HepG2 (cell line): ENCODE results near the gene SLA2. TPM values are rescaled to one million over a fixed set of nuclear protein-coding genes. Genes with fewer than 3 reads are reported as not detected.

ENCODE experiments used
- ARNT ChIP-seq: fragments of 450-650 bp; IDR thresholded peaks from 2 replicates; pipeline ENCODE4 v1.6.1; 2017
- BRCA1 ChIP-seq: sonication (generic); formaldehyde crosslinking; IDR thresholded peaks from 2 replicates; pipeline ENCODE4 v1.4.0; 2020; ENCODE audit warnings: missing genetic modification reagents
- EED ChIP-seq: sonication (generic); formaldehyde crosslinking; IDR thresholded peaks from 2 replicates; pipeline ENCODE4 v1.5.0; 2020; ENCODE audit warnings: mild to moderate bottlenecking, missing genetic modification reagents
- ETV5 ChIP-seq: IDR thresholded peaks from 2 replicates; pipeline ENCODE4 v1.6.1; 2018; ENCODE audit warnings: missing biosample characterization, missing genetic modification reagents, inconsistent platforms, borderline replicate concordance
- GFI1 ChIP-seq: sonication (generic); formaldehyde crosslinking; IDR thresholded peaks from 2 replicates; pipeline ENCODE4 v1.5.0; 2020; ENCODE audit warnings: missing genetic modification reagents, mild to moderate bottlenecking, borderline replicate concordance
- IKZF1 ChIP-seq: fragments of 450-650 bp; IDR thresholded peaks from 2 replicates; pipeline ENCODE4 v1.7.1; 2016
- NFIB ChIP-seq: sonication (generic); formaldehyde crosslinking; IDR thresholded peaks from 2 replicates; pipeline ENCODE4 v1.9.0; 2021; ENCODE audit warnings: missing genetic modification reagents, mild to moderate bottlenecking, borderline replicate concordance
- RNF219 ChIP-seq: sonication (generic); formaldehyde crosslinking; IDR thresholded peaks from 2 replicates; pipeline ENCODE4 v1.5.0; 2020; ENCODE audit warnings: mild to moderate bottlenecking, missing genetic modification reagents
- SMC3 ChIP-seq: IDR thresholded peaks from 2 replicates; pipeline ENCODE4 v1.6.1; 2011; ENCODE audit warnings: low read length, improper control_type of control experiment
- SNRNP70 ChIP-seq: fragments of 200-400 bp; formaldehyde crosslinking; IDR thresholded peaks from 2 replicates; pipeline ENCODE4 v1.6.1; 2017; ENCODE audit warnings: mild to moderate bottlenecking, low read depth, low read length, moderate library complexity
- TAF1 ChIP-seq: sonication (generic); formaldehyde crosslinking; IDR thresholded peaks from 2 replicates; pipeline ENCODE4 v1.4.0; 2020; ENCODE audit warnings: missing genetic modification reagents
- TFDP2 ChIP-seq: sonication (generic); formaldehyde crosslinking; IDR thresholded peaks from 2 replicates; pipeline ENCODE4 v1.4.0; 2020; ENCODE audit warnings: missing genetic modification reagents
- ZMAT3 ChIP-seq: sonication (generic); formaldehyde crosslinking; conservative IDR thresholded peaks from 2 replicates; pipeline ENCODE4 v1.7.0; 2021; ENCODE audit warnings: missing genetic modification reagents
- ZNF230 ChIP-seq: sonication (generic); formaldehyde crosslinking; IDR thresholded peaks from 2 replicates; pipeline ENCODE4 v1.4.0; 2020; ENCODE audit warnings: mild to moderate bottlenecking, missing genetic modification reagents
- ZNF264 ChIP-seq: sonication (generic); formaldehyde crosslinking; IDR thresholded peaks from 2 replicates; pipeline ENCODE4 v1.4.0; 2020; ENCODE audit warnings: missing genetic modification reagents
- ZNF609 ChIP-seq: sonication (generic); formaldehyde crosslinking; IDR thresholded peaks from 2 replicates; pipeline ENCODE4 v1.4.0; 2020; ENCODE audit warnings: mild to moderate bottlenecking, missing genetic modification reagents, borderline replicate concordance
- ZSCAN20 ChIP-seq: sonication (generic); formaldehyde crosslinking; IDR thresholded peaks from 2 replicates; pipeline ENCODE4 v1.4.0; 2020; ENCODE audit warnings: missing genetic modification reagents, mild to moderate bottlenecking, borderline replicate concordance
- polyA plus RNA-seq, 8 experiments: library from polyadenylated mRNA; depleted of rRNA in 3 of 8; stranded (reverse) in 7 of 8; unstranded in 1 of 8; fragments of >200 nt; fragmentation: Illumina TruSeq in 4 of 8; extraction: Trizol in 4 of 8; gene quantifications; 2 replicates each; pipeline versions ENCODE4 v1.2.1 to v1.2.3, GENCODE V29; 2011 to 2016; ENCODE audit warnings: low read depth in 4 of 8, missing spikeins in 1 of 8, mixed read lengths in 1 of 8; ENCODE audit not compliant: insufficient read depth in 1 of 8
- total RNA-seq, 5 experiments: library from RNA; depleted of rRNA; stranded (reverse); fragments of >200 nt; fragmentation: Illumina TruSeq; extraction: Trizol; gene quantifications; 2 replicates each; pipeline ENCODE4 v1.2.3, GENCODE V29; 2016; ENCODE audit warnings: low read depth in 1 of 5
- TF ChIP-seq, protein P1 (sequence below): IDR thresholded peaks from 2 replicates; pipeline ENCODE4 v1.4.0; 2020; ENCODE audit warnings: mild to moderate bottlenecking, missing genetic modification reagents

SLA2 gene
- total and polyA plus RNA-seq, 2 of the 13 experiments (the other 11 are each of a cell fraction or from before 2014, with no cell fraction given) = 1.6 to 3.6 TPM

DNA sequence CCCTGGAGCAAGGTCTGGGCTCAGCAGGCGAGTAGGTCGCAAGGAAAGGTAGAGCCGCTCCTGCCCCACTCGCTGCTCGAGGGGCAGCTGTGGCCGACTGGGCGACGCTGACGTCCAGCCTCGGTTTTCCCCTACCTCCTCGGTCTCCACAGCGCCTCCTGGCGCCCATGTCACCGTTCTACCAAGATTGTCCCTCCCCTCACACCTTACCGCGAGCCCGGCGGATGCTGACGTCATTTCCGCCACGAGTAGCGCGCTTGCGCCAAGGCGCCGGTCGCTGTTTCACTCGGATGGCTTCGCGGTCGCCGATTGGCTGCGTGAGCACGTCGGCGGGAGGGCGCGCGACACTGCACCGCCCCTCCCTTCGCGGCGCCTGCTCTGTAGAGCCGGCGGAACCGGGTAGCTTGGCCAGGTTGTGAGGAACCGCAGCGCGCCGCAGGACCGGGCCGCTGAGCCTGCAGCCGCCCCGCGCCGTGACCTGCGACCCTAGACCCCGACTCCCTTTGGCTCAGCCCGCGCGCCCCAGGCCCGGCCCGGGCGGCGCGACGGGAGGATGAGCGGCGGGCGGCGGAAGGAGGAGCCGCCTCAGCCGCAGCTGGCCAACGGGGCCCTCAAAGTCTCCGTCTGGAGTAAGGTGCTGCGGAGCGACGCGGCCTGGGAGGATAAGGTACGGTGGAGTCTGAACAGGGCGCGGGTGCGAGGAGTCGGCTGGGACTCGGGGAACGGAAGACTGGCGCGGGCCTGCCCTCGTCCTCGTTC lies 40.4 kb downstream of the SLA2 start, which contains the start of gene RAB5IF (continued):
- TF ChIP-seq TAF1 (CRISPR knock-in tag) = peak; percentile 92
- TF ChIP-seq, protein P1, sequence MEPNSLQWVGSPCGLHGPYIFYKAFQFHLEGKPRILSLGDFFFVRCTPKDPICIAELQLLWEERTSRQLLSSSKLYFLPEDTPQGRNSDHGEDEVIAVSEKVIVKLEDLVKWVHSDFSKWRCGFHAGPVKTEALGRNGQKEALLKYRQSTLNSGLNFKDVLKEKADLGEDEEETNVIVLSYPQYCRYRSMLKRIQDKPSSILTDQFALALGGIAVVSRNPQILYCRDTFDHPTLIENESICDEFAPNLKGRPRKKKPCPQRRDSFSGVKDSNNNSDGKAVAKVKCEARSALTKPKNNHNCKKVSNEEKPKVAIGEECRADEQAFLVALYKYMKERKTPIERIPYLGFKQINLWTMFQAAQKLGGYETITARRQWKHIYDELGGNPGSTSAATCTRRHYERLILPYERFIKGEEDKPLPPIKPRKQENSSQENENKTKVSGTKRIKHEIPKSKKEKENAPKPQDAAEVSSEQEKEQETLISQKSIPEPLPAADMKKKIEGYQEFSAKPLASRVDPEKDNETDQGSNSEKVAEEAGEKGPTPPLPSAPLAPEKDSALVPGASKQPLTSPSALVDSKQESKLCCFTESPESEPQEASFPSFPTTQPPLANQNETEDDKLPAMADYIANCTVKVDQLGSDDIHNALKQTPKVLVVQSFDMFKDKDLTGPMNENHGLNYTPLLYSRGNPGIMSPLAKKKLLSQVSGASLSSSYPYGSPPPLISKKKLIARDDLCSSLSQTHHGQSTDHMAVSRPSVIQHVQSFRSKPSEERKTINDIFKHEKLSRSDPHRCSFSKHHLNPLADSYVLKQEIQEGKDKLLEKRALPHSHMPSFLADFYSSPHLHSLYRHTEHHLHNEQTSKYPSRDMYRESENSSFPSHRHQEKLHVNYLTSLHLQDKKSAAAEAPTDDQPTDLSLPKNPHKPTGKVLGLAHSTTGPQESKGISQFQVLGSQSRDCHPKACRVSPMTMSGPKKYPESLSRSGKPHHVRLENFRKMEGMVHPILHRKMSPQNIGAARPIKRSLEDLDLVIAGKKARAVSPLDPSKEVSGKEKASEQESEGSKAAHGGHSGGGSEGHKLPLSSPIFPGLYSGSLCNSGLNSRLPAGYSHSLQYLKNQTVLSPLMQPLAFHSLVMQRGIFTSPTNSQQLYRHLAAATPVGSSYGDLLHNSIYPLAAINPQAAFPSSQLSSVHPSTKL (CRISPR knock-in tag) = peak; percentile 88
- TF ChIP-seq ZNF230 (CRISPR knock-in tag) = no peak
- peak; percentile 79 for TF ChIP-seq SMC3
- peak; percentile 91 for TF ChIP-seq ETV5 (CRISPR knock-in tag)
- peak; percentile 98 for TF ChIP-seq BRCA1 (CRISPR knock-in tag)
- TF ChIP-seq GFI1 = no peak
- peak; percentile 83; the same call in 1 of the 2 replicates for TF ChIP-seq ZNF609 (CRISPR knock-in tag)
- no peak for TF ChIP-seq NFIB (CRISPR knock-in tag)
- TF ChIP-seq IKZF1 = no peak
- no peak for TF ChIP-seq ARNT
- TF ChIP-seq SNRNP70 = no peak
- peak; percentile 96; the same call in 1 of the 2 replicates for TF ChIP-seq ZSCAN20 (CRISPR knock-in tag)
- TF ChIP-seq ZMAT3 = peak; percentile 94
- TF ChIP-seq EED (CRISPR knock-in tag) = peak; percentile 91; the same call in 1 of the 2 replicates
- TF ChIP-seq RNF219 (CRISPR knock-in tag) = no peak
- TF ChIP-seq TFDP2 (CRISPR knock-in tag) = peak; percentile 98
- TF ChIP-seq ZNF264 (CRISPR knock-in tag) = peak; percentile 91; the same call in 1 of the 2 replicates
